SK-N-SH (cell line): Measurements from ENCODE around the gene SERPINH1. TPM values are rescaled to one million over a fixed set of nuclear protein-coding genes. Genes with fewer than 3 reads are reported as not detected.

Experiments used
- CTCF ChIA-PET: fragments of 300-600, 350-600 bp; formaldehyde crosslinking; extraction: SDS; loops from one replicate; lab custom pipeline; 2021; lab: Yijun Ruan, JAX
- POLR2A ChIA-PET: fragments of 350-600 bp; sonication (Branson Sonifier 250); formaldehyde crosslinking; extraction: SDS; loops from one replicate; lab custom pipeline; 2020; ENCODE audit warnings: antibody characterized with exemption, inconsistent platforms; lab: Yijun Ruan, JAX
- DNase-seq: peaks from one replicate; pipeline ENCODE4 v3.0.0; 2012
- H2AFZ ChIP-seq: fragments of 200-600 bp; sonication (generic); 2 replicates; pipeline ENCODE4 v1.8.1; 2016; ENCODE audit warnings: antibody characterized with exemption, mild to moderate bottlenecking, low read depth
- H3F3A ChIP-seq: fragments of 200-600 bp; sonication (generic); replicated peaks from 2 replicates; pipeline ENCODE3; 2016; ENCODE audit warnings: antibody characterized with exemption, mild to moderate bottlenecking; ENCODE audit not compliant: insufficient read depth
- H3K27ac ChIP-seq, 2 experiments: fragments of 200-500 bp in 1 of 2; fragments of 200-600 bp in 1 of 2; sonication (Bioruptor generic) in 1 of 2; sonication (generic), shearing (Covaris generic) in 1 of 2; 2 replicates each; pipeline versions ENCODE4 v1.5.1 to v1.6.1; 2014 to 2016; ENCODE audit warnings: low read depth in 2 of 2, inconsistent platforms in 1 of 2, low read length in 1 of 2, mild to moderate bottlenecking in 1 of 2, mixed read lengths in 1 of 2
- H3K27me3 ChIP-seq: fragments of 200-600 bp; sonication (generic), shearing (Covaris generic); 2 replicates; pipeline ENCODE4 v1.6.1; 2016; ENCODE audit warnings: mixed run types; ENCODE audit not compliant: insufficient read depth
- H3K36me3 ChIP-seq, 2 experiments: fragments of 200-500 bp in 1 of 2; fragments of 200-600 bp in 1 of 2; sonication (Bioruptor generic) in 1 of 2; sonication (generic) in 1 of 2; replicated peaks in 1 of 2; 2 replicates each; pipeline versions ENCODE3 to v1.5.1; 2014 to 2016; ENCODE audit warnings: low read length in 1 of 2, mild to moderate bottlenecking in 1 of 2; ENCODE audit not compliant: insufficient read depth in 2 of 2, control insufficient read depth in 1 of 2
- H3K4me1 ChIP-seq, 2 experiments: fragments of 200-500 bp in 1 of 2; fragments of 200-600 bp in 1 of 2; sonication (Bioruptor generic) in 1 of 2; sonication (generic), shearing (Covaris generic) in 1 of 2; 2 replicates each; pipeline versions ENCODE4 v1.5.1 to v1.6.1; 2014 to 2016; ENCODE audit warnings: low read depth in 1 of 2, low read length in 1 of 2, mixed run types in 1 of 2; ENCODE audit not compliant: insufficient read depth in 2 of 2, control insufficient read depth in 1 of 2
- H3K4me2 ChIP-seq: fragments of 200-600 bp; sonication (generic), shearing (Covaris generic); 2 replicates; pipeline ENCODE4 v1.6.1; 2017; ENCODE audit warnings: mixed run types
- H3K4me3 ChIP-seq, 2 experiments: fragments of 200-500 bp in 1 of 2; fragments of 200-600 bp in 1 of 2; sonication (Bioruptor generic) in 1 of 2; sonication (generic), shearing (Covaris generic) in 1 of 2; 2 replicates each; pipeline versions ENCODE4 v1.5.1 to v1.8.1; 2014 to 2016; ENCODE audit warnings: low read depth in 2 of 2, inconsistent platforms in 1 of 2, low read length in 1 of 2, mild to moderate bottlenecking in 1 of 2, mixed read lengths in 1 of 2, moderate library complexity in 1 of 2
- H3K79me2 ChIP-seq: fragments of 200-600 bp; sonication (generic); 2 replicates; pipeline ENCODE4 v1.8.1; 2017; ENCODE audit warnings: mild to moderate bottlenecking; ENCODE audit not compliant: insufficient read depth
- H3K9ac ChIP-seq: fragments of 200-600 bp; sonication (generic); 2 replicates; pipeline ENCODE4 v1.6.1; 2017; ENCODE audit warnings: mixed run types
- H3K9me2 ChIP-seq: fragments of 200-600 bp; sonication (generic); 2 replicates; pipeline ENCODE4 v1.6.1; 2017; ENCODE audit warnings: mixed run types
- H3K9me3 ChIP-seq: fragments of 200-600 bp; sonication (generic); 2 replicates; pipeline ENCODE4 v1.6.1; 2017; ENCODE audit warnings: mixed run types, mild to moderate bottlenecking, moderate library complexity
- H4K20me1 ChIP-seq: fragments of 200-600 bp; sonication (generic); 2 replicates; pipeline ENCODE4 v1.6.1; 2017; ENCODE audit warnings: mild to moderate bottlenecking, mixed run types; ENCODE audit not compliant: insufficient read depth
- EZH2phosphoT487 ChIP-seq: fragments of 200-600 bp; sonication (generic); IDR thresholded peaks from 2 replicates; pipeline ENCODE4 v1.6.1; 2017; ENCODE audit warnings: low read depth, mixed run types, mild to moderate bottlenecking, antibody characterized with exemption, moderate library complexity, borderline replicate concordance
- FOSL2 ChIP-seq: IDR thresholded peaks from 2 replicates; pipeline ENCODE4 v1.4.0; 2012; ENCODE audit warnings: low read depth, mild to moderate bottlenecking, moderate library complexity, borderline replicate concordance
- FOXJ3 ChIP-seq: sonication (generic); formaldehyde crosslinking; IDR thresholded peaks from 2 replicates; pipeline ENCODE4 v1.5.1; 2020; ENCODE audit warnings: mild to moderate bottlenecking, missing genetic modification reagents
- FOXM1 ChIP-seq: IDR thresholded peaks from 2 replicates; pipeline ENCODE4 v1.4.0; 2012; ENCODE audit warnings: low read depth, mild to moderate bottlenecking
- GABPA ChIP-seq: IDR thresholded peaks from 2 replicates; pipeline ENCODE4 v1.4.0; 2012; ENCODE audit warnings: low read depth, mild to moderate bottlenecking
- GATA2 ChIP-seq: sonication (generic); formaldehyde crosslinking; IDR thresholded peaks from 2 replicates; pipeline ENCODE4 v1.5.0; 2020; ENCODE audit warnings: mild to moderate bottlenecking, missing genetic modification reagents
- MEF2A ChIP-seq: IDR thresholded peaks from 2 replicates; pipeline ENCODE4 v1.4.0; 2012; ENCODE audit warnings: low read depth, borderline replicate concordance
- MXI1 ChIP-seq: IDR thresholded peaks from 2 replicates; pipeline ENCODE4 v1.6.1; 2012; ENCODE audit warnings: mild to moderate bottlenecking, low read depth, low read length, improper control_type of control experiment
- NFIC ChIP-seq: IDR thresholded peaks from 2 replicates; pipeline ENCODE4 v1.4.0; 2012; ENCODE audit warnings: borderline replicate concordance
- RXRA ChIP-seq: IDR thresholded peaks from 2 replicates; pipeline ENCODE4 v1.4.0; 2012; ENCODE audit warnings: low read depth, mild to moderate bottlenecking, borderline replicate concordance
- WGBS: methylation state at CpG from one replicate; pipeline ENCODE4 v1.1.6; 2017; ENCODE audit warnings: low lambda C conversion rate; 5-methylcytosine and 5-hydroxymethylcytosine counted together
- polyA plus RNA-seq, 3 experiments: library from polyadenylated mRNA; depleted of rRNA; stranded (reverse); fragments of >200 nt; gene quantifications; 2 replicates each; pipeline ENCODE4 v1.2.3, GENCODE V29; 2012
- TF ChIP-seq, protein P1 (sequence below): fragments of 200-600 bp; sonication (generic); IDR thresholded peaks from 2 replicates; pipeline ENCODE4 v1.6.1; 2017; ENCODE audit warnings: antibody characterized with exemption, mild to moderate bottlenecking, moderate library complexity
- TF ChIP-seq, protein P2 (sequence below): IDR thresholded peaks from 2 replicates; pipeline ENCODE4; 2012
- TF ChIP-seq, protein P3 (sequence below): fragments of 150-350 bp; IDR thresholded peaks from 2 replicates; pipeline ENCODE4 v1.6.1; 2016; ENCODE audit warnings: mild to moderate bottlenecking, low read depth, low read length
- TF ChIP-seq, protein P4 (sequence below): IDR thresholded peaks from 2 replicates; pipeline ENCODE4 v1.4.0; 2012; ENCODE audit warnings: low read depth, borderline replicate concordance
- TF ChIP-seq, protein P5 (sequence below): IDR thresholded peaks from 2 replicates; pipeline ENCODE4 v1.6.1; 2012; ENCODE audit warnings: mild to moderate bottlenecking, low read depth, low read length, moderate library complexity

SERPINH1 gene
- polyA plus RNA-seq, 1 of the 3 experiments (the other 2 are of a cell fraction): 293 TPM

DNA sequence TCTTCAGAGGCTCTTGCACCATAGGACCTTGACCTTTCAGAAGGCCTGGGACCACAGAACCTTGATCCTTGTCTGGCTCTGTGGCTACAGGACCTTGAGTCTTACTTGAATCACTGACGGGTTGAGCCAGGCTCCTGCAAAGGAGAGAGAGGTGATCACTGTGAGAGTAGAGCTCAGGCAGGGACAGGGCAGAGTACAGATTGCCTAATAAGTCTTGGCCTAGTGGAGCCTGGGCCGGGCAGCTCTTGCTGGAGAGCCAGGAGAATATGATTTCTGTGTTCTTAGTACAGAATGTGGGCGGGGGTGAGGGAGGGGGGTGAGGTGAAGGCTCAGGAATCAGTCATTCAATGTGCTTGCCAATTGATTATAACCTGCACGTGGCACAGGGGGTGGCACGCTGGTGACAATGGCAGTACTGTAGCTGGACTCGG is 26.0 kb downstream of the SERPINH1 start:
- TF ChIP-seq EZH2phosphoT487 (no peak), NFIC (no peak), MXI1 (no peak), RXRA (no peak)
- TF ChIP-seq, protein P1, sequence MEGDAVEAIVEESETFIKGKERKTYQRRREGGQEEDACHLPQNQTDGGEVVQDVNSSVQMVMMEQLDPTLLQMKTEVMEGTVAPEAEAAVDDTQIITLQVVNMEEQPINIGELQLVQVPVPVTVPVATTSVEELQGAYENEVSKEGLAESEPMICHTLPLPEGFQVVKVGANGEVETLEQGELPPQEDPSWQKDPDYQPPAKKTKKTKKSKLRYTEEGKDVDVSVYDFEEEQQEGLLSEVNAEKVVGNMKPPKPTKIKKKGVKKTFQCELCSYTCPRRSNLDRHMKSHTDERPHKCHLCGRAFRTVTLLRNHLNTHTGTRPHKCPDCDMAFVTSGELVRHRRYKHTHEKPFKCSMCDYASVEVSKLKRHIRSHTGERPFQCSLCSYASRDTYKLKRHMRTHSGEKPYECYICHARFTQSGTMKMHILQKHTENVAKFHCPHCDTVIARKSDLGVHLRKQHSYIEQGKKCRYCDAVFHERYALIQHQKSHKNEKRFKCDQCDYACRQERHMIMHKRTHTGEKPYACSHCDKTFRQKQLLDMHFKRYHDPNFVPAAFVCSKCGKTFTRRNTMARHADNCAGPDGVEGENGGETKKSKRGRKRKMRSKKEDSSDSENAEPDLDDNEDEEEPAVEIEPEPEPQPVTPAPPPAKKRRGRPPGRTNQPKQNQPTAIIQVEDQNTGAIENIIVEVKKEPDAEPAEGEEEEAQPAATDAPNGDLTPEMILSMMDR: no peak
- TF ChIP-seq, protein P2, sequence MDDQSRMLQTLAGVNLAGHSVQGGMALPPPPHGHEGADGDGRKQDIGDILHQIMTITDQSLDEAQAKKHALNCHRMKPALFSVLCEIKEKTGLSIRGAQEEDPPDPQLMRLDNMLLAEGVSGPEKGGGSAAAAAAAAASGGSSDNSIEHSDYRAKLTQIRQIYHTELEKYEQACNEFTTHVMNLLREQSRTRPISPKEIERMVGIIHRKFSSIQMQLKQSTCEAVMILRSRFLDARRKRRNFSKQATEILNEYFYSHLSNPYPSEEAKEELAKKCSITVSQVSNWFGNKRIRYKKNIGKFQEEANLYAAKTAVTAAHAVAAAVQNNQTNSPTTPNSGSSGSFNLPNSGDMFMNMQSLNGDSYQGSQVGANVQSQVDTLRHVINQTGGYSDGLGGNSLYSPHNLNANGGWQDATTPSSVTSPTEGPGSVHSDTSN: no peak
- TF ChIP-seq, protein P3, sequence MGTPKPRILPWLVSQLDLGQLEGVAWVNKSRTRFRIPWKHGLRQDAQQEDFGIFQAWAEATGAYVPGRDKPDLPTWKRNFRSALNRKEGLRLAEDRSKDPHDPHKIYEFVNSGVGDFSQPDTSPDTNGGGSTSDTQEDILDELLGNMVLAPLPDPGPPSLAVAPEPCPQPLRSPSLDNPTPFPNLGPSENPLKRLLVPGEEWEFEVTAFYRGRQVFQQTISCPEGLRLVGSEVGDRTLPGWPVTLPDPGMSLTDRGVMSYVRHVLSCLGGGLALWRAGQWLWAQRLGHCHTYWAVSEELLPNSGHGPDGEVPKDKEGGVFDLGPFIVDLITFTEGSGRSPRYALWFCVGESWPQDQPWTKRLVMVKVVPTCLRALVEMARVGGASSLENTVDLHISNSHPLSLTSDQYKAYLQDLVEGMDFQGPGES: no peak
- H4K20me1 ChIP-seq: no peaks in the 10 kb centered on the region
- H3K4me2 ChIP-seq: no peak overlapping the region
- H3K4me3 ChIP-seq: no peak overlapping the region
- WGBS: 88% methylated on average over 6 of the region's 6 CpGs
- POLR2A ChIA-PET: interaction anchor here (1.0 kb wide), 1 partner anchor 34 kb away, joined by 3 read pairs; no protein-coding TSS in a partner anchor
- no peaks in the 10 kb centered on the region for H3K36me3 ChIP-seq
- no peak overlapping the region for H2AFZ ChIP-seq
- H3K4me1 ChIP-seq: peaks cover 5 to 16% of the 10 kb centered on the region in 2 experiments; a peak in 2 of 4 replicates
- DNase-seq: no peak
- CTCF ChIA-PET: interaction anchor here (0.9 to 1.2 kb wide), 3 partner anchors 9 to 11 kb away, joined by 3 to 5 read pairs (median 3); no protein-coding TSS in a partner anchor
- H3K27me3 ChIP-seq: no peaks in the 10 kb centered on the region
- no peaks in the 10 kb centered on the region for H3K79me2 ChIP-seq
- no peak overlapping the region for H3K9ac ChIP-seq
- H3K27ac ChIP-seq: no peak overlapping the region
- no peaks in the 10 kb centered on the region for H3K9me3 ChIP-seq
- H3F3A ChIP-seq: no peaks in the 10 kb centered on the region
- no peaks in the 10 kb centered on the region for H3K9me2 ChIP-seq

DNA sequence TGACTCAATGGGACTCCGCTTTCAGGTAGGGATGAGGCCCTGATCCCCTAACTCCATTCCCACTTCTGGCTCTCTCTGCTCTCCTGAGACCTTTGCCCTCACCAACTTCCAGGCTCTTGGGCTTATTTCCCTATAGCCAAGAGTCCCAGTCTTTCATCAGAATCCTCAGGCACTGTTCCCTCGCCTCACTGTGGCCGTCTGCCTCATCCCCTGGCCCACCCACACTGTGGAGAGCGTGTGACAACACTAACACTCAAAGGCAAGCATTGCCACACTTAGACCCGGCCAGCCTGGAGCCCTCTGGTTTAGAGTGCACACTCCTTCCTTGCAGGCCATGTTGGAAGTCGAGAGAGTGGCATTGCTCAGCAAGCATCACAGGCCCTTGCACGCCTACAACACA is 27.0 kb downstream of the SERPINH1 start:
- no peak overlapping the region for H2AFZ ChIP-seq
- H3K79me2 ChIP-seq: no peaks in the 10 kb centered on the region
- no peak overlapping the region for H3K4me2 ChIP-seq
- no peaks in the 10 kb centered on the region for H3K9me3 ChIP-seq
- H3K27ac ChIP-seq: no peak overlapping the region
- no peak overlapping the region for H3K4me3 ChIP-seq
- DNase-seq: no peak
- no peaks in the 10 kb centered on the region for H3K9me2 ChIP-seq
- no peaks in the 10 kb centered on the region for H4K20me1 ChIP-seq
- H3K9ac ChIP-seq: no peak overlapping the region
- no peaks in the 10 kb centered on the region for H3F3A ChIP-seq
- H3K4me1 ChIP-seq: peaks cover 0 to 15% of the 10 kb centered on the region in 2 experiments; a peak in 1 of 4 replicates
- CTCF ChIA-PET: no interaction called here
- no peaks in the 10 kb centered on the region for H3K36me3 ChIP-seq
- no peaks in the 10 kb centered on the region for H3K27me3 ChIP-seq
- POLR2A ChIA-PET: no interaction called here
- WGBS: 95% methylated on average over 7 of the region's 7 CpGs
- TF ChIP-seq FOXJ3 (no peak), FOSL2 (no peak), FOXM1 (no peak), GABPA (no peak), MEF2A (no peak), RXRA (no peak), GATA2 (CRISPR knock-in tag) (no peak)
- TF ChIP-seq, protein P2: no peak
- TF ChIP-seq, protein P4, sequence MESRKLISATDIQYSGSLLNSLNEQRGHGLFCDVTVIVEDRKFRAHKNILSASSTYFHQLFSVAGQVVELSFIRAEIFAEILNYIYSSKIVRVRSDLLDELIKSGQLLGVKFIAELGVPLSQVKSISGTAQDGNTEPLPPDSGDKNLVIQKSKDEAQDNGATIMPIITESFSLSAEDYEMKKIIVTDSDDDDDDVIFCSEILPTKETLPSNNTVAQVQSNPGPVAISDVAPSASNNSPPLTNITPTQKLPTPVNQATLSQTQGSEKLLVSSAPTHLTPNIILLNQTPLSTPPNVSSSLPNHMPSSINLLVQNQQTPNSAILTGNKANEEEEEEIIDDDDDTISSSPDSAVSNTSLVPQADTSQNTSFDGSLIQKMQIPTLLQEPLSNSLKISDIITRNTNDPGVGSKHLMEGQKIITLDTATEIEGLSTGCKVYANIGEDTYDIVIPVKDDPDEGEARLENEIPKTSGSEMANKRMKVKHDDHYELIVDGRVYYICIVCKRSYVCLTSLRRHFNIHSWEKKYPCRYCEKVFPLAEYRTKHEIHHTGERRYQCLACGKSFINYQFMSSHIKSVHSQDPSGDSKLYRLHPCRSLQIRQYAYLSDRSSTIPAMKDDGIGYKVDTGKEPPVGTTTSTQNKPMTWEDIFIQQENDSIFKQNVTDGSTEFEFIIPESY: no peak
- TF ChIP-seq, protein P5, sequence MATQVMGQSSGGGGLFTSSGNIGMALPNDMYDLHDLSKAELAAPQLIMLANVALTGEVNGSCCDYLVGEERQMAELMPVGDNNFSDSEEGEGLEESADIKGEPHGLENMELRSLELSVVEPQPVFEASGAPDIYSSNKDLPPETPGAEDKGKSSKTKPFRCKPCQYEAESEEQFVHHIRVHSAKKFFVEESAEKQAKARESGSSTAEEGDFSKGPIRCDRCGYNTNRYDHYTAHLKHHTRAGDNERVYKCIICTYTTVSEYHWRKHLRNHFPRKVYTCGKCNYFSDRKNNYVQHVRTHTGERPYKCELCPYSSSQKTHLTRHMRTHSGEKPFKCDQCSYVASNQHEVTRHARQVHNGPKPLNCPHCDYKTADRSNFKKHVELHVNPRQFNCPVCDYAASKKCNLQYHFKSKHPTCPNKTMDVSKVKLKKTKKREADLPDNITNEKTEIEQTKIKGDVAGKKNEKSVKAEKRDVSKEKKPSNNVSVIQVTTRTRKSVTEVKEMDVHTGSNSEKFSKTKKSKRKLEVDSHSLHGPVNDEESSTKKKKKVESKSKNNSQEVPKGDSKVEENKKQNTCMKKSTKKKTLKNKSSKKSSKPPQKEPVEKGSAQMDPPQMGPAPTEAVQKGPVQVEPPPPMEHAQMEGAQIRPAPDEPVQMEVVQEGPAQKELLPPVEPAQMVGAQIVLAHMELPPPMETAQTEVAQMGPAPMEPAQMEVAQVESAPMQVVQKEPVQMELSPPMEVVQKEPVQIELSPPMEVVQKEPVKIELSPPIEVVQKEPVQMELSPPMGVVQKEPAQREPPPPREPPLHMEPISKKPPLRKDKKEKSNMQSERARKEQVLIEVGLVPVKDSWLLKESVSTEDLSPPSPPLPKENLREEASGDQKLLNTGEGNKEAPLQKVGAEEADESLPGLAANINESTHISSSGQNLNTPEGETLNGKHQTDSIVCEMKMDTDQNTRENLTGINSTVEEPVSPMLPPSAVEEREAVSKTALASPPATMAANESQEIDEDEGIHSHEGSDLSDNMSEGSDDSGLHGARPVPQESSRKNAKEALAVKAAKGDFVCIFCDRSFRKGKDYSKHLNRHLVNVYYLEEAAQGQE: no peak
